HG03342 (cell line): ENCODE results near the gene TNRC6A.
"Not testable (repeated sequence)": the region's sequence is repeated elsewhere in the genome, so short reads cannot be mapped to it uniquely, and the experiment has no call there.

Experiments
- ATAC-seq: cut with Tn5 transposase; IDR thresholded peaks from one replicate; pipeline ENCODE4 v1.9.1; 2021; ENCODE audit warnings: mild to moderate bottlenecking, moderate library complexity; ENCODE audit not compliant: unreplicated experiment

TNRC6A gene

GRCh38 chr16:24723663-24724062, 5.8 kb upstream of the TNRC6A start:
- ATAC-seq: no peak

- ATAC-seq: no peak
These were observed 1.4 kb upstream of the TNRC6A start for GRCh38 chr16:24728011-24728410.

GRCh38 chr16:24728891-24729242, 584 bp upstream of the TNRC6A start:
- no peak for ATAC-seq

GRCh38 chr16:24729951-24730815, 732 bp downstream of the TNRC6A start:
- ATAC-seq: peak; percentile 3

GRCh38 chr16:24730914-24731313, 1.5 kb downstream of the TNRC6A start:
- ATAC-seq: no peak

- no peak for ATAC-seq
These were observed 2.4 kb downstream of the TNRC6A start for GRCh38 chr16:24731722-24732419.

- no peak for ATAC-seq
These were observed 4.9 kb downstream of the TNRC6A start for GRCh38 chr16:24734382-24734781.

- no peak for ATAC-seq
These were observed 7.3 kb downstream of the TNRC6A start for GRCh38 chr16:24736758-24737157.

GRCh38 chr16:24737391-24737871, 8.0 kb downstream of the TNRC6A start:
- ATAC-seq: no peak

GRCh38 chr16:24737916-24738594, 8.6 kb downstream of the TNRC6A start:
- no peak for ATAC-seq

- ATAC-seq: no peak
These were observed 9.4 kb downstream of the TNRC6A start for GRCh38 chr16:24738895-24739294.

- ATAC-seq: no peak
These were observed 12.4 kb downstream of the TNRC6A start for GRCh38 chr16:24741862-24742261.

- ATAC-seq: not testable (repeated sequence)
These were observed 13.2 kb downstream of the TNRC6A start for GRCh38 chr16:24742610-24743009.

GRCh38 chr16:24745391-24745790, 15.9 kb downstream of the TNRC6A start:
- ATAC-seq: no peak

GRCh38 chr16:24745791-24746190, 16.3 kb downstream of the TNRC6A start:
- ATAC-seq: no peak

GRCh38 chr16:24747441-24747840, 18.0 kb downstream of the TNRC6A start:
- ATAC-seq: no peak

- ATAC-seq: no peak
These were observed 18.8 kb downstream of the TNRC6A start for GRCh38 chr16:24748242-24748641.

GRCh38 chr16:24749310-24749709, 19.9 kb downstream of the TNRC6A start:
- no peak for ATAC-seq

GRCh38 chr16:24749872-24750271, 20.4 kb downstream of the TNRC6A start:
- ATAC-seq: not testable (repeated sequence)

- no peak for ATAC-seq
These were observed 23.5 kb downstream of the TNRC6A start for GRCh38 chr16:24753000-24753399.

GRCh38 chr16:24753437-24753836, 24.0 kb downstream of the TNRC6A start:
- no peak for ATAC-seq

- ATAC-seq: no peak
These were observed 25.1 kb downstream of the TNRC6A start for GRCh38 chr16:24754543-24754942.
